Occipital lobe (tissue), 2 donors: ENCODE data around the gene DCAF8L1. TPM values are rescaled to one million over a fixed set of nuclear protein-coding genes. Genes with fewer than 3 reads are reported as not detected.
"Not testable (repeated sequence)": the region's sequence is repeated elsewhere in the genome, so short reads cannot be mapped to it uniquely, and the experiment has no call there.

Experiments
- DNase-seq: peaks from one replicate; lab custom pipeline; 2025; lab: John Stamatoyannopoulos, UW
- total RNA-seq: library from RNA; depleted of rRNA; stranded (reverse); fragments of >200 nt; gene quantifications from one replicate; pipeline ENCODE4 v1.2.3, GENCODE V29; 2014

The DCAF8L1 gene
- total RNA-seq: not detected

DNA sequence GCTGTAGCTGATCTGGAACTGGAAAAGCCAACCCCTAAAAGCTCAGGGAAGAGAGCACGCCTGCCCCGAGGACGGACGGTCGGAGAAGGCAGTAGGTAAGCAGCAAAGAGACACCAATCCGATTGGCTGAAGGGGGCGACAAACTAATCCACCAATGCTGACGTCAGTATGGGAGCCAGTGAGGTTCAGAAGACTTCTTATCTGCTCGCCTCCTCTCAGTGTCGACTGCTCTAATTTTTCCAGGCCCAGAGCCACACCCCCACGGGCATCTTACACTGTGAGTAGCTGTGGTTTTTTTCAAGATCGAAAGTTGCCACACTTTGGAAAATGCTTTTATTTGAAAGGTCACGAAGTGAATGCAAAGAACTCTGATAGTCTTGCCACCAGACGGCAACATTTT is at the start of gene DCAF8L1:
Gene DCAF8L1, minus strand, starts transcription at position 101 of the 400 bp plus-strand sequence. CDS start 115 bp downstream, outside the sequence.
- no peak for DNase-seq

- DNase-seq: no peak
Measured at GRCh38 chrX:28022371-28022770, 41.1 kb upstream of the DCAF8L1 start.

DNA sequence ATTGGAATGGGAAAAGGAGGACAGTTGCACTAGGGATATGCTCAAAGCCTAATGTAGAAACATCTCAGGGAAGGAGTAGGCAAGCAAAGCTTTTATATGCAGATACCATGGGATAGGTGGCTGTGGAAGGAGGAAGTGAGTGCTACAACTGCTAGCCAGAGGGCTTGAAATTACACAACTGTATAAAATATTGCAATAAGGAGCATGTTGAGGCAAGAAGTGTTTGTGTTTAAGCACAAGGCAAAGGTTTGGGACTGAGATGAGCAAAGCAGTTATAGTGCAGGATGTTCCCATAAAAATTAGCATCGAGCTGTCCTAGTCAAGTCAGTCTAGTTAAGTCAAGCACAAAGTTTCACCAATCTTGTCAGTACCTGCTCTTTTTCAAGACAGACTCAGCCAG is 35.6 kb upstream of the DCAF8L1 start:
- no peak for DNase-seq

- DNase-seq: no peak
Measured at GRCh38 chrX:28015993-28016392, 34.7 kb upstream of the DCAF8L1 start.

DNA sequence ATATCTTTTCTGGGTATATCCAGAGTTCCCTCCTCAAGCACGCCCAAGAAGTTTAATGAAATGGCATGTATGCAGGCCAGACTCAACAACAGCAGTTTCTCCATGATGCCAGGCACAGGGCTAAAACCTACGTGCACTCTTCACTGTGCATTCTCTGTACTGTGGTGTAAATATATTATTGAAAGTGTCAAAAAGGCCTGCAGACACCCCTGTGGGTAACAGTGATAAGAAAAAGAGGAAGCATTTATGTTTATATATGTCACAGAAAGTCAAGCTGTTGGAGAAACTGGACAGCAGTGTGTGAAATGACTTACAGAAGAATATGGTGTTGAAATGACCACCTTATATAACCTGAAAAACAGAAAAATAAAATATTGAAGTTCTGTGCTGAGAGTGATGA is 29.6 kb upstream of the DCAF8L1 start:
- DNase-seq: no peak

DNA sequence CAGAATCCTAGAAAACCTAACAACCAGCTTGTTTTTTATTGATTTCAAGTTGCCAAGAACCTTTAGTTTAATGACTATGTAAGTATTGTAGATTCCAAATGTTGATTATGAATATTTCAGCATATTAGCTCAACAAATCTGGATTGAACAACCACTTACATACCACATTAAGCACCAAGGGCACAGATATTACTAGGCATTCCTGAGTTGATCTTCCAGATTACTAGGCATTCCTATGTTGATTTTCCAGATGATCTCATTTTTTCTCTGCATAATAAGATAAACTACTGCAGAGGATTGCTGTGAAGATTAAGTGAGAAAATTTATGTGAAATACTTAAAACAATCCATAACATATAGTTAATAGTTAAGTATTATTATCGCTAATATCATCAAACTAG is 17.4 kb upstream of the DCAF8L1 start:
- DNase-seq: no peak

DNA sequence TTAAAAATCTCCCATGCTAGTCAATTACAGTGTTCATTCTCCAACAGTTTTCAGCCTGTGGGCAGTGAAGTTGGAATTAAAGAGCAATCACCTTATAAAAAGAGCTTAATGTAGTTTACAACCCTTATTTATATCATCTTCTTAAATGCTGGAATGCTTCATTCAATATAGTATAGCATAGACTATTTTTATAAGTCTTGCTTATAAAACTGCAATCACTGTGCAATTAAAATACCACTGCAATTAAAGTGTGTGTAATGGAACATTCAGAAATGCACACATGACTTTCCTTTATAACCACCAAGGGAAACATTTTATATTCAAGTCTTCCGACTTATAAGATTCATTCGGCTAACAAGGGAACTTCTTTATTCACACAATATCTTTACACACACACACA is 16.4 kb upstream of the DCAF8L1 start:
- DNase-seq: no peak

DNA sequence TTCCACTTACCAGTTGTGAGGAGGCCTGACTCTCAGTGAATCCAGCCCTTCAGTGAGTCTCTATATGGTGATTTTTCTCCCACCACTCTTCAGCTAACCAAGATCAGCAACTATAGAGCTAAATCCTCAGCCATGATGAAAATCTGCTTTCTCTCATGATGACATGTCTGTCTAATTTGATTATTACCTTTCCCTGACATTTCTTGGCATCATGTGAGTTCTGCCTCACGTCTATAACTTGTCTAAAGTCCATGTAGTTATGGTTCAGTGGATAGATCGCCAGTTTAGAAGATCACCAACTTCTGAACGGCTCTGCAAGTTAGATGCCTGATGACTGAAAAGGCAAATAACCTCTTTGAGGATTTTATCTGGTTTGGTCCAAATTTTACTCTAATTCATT is 14.9 kb upstream of the DCAF8L1 start:
- no peak for DNase-seq

GRCh38 chrX:27995611-27996010 is 14.4 kb upstream of the DCAF8L1 start:
- no peak for DNase-seq

DNA sequence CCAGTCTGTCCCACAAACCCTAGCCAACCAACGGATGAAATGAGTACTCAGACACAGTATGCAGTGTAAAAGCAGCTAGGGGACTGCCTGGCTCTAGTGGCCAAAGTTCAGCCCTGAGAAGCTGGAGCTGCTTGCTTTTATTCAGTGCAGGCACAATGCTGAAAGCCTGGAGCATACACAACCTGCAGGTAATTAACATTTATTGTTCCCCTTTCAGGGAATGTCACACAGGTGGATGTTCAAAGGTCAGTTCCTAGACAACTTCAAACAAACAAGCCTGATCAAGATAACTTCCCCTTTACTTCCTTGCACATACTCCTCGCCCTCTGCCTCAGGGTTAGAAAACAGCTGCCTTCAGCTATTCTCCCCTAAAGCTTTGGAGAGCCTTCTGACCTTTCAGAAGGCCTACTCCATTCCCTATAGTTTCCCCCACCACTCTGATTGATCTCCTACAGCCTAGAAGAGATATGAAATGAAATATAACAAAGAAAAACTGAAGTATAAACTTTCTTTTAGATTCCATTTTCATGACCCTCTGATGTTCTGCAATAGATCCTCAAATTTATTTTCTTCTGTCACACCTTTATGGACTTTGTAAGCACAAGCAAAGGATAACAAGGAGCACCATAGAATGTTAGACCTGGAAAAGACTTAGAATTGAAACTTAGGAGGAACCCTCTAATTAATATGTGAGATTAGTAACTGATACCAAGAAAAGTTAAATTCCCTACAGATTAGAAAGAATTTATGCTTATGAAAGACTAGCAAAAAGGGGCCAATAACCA is 6.8 kb upstream of the DCAF8L1 start:
- DNase-seq: no peak

DNA sequence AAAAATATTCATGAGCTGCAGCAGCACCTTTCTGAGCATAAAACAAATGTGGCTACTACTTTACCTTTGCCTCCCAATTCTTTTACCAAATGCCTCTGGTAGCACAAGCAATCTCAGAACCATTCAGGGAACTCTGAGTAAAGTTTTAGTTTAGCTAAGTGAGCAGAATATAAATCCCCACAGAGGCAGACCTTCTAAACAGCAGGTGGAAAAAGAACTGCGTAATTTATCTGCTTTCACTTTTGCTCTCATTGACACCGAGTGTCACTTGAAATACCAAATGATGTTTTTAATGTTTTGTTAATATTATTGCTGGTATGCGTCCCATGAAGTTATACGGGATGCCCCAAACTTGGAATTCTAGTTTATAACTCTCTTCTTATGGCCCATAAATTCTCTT is 4.3 kb downstream of the DCAF8L1 start:
- not testable (repeated sequence) for DNase-seq

DNA sequence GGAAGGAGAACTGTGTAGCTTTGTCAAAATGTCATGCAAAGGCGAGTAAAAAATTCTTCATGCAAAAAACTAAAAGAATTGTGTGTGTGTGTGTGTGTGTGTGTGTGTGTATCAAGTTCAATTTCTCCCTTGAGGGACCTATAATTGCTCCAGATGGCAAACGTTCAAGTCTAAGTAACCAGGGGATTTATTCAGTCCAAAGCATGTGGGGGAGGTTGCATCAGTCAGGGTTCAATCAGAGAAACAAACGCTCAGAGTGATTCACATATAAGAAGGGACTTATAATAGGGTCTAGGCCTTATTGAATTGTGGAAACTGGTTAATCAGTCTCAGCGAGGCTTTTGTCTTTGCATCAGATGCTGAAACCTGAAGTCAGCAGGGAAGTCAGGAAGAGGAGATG is 5.0 kb downstream of the DCAF8L1 start:
- no peak for DNase-seq

- DNase-seq: no peak
Measured at GRCh38 chrX:27968878-27969277, 12.4 kb downstream of the DCAF8L1 start.

- DNase-seq: no peak
Measured at GRCh38 chrX:27968352-27968751, 12.9 kb downstream of the DCAF8L1 start.

DNA sequence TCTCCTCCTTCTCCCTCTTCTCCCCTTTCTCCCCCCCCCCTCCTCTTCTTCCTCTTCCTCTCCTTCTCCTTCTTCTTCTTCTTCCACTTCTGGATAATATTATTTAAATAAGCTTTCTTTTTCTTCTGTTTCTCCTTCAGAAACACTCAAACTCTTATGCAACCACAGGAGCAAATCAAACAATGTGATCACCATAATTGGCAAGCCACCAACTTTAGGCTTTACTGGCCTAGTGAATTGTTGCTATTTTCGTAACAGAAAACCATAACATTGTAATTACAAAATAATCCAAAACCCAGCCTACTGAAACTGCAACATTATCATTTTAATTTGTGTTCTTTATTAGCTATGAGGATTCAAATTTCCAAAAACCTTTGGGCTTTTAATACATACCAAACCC is 14.3 kb downstream of the DCAF8L1 start:
- no peak for DNase-seq

- no peak for DNase-seq
Measured at GRCh38 chrX:27966492-27966891, 14.8 kb downstream of the DCAF8L1 start.

DNA sequence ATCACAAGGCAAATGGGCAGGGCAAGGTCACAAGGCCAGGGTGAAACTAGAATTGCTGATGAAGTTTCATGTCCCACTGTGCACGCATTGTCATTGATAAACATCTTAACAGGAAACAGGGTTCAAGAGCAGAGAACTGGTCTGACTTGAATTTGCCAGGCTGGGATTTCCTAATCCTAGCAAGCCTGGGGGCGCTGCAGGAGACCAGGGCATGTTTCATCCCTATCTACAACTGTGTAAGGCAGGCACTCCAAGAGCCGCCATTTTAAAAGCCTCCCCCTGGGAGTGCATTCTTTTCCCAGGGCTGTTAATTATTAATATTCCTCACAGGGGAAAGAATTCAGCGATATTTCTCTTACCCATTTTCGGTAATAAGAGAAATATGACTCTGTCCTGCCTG is 15.9 kb downstream of the DCAF8L1 start:
- DNase-seq: not testable (repeated sequence)

- DNase-seq: no peak
Measured at GRCh38 chrX:27964432-27964831, 16.8 kb downstream of the DCAF8L1 start.

DNA sequence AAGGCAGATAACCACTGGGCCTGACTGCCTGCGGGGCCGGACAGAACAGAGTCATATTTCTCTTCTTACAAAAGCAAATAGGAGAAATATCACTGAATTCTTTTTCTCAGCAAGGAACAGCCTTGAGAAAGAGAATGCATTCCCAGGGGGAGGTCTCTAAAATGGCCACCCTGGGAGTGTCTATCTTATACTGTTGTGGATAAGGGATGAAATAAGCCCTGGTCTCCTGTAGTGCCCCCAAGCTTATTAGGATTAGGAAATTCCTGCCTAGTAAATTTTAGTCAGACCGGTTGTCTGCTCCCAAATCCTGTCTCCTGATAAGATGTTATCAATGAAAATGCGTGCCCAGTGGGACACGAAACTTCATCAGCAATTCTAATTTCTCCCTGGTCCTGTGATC is 20.8 kb downstream of the DCAF8L1 start:
- not testable (repeated sequence) for DNase-seq

DNA sequence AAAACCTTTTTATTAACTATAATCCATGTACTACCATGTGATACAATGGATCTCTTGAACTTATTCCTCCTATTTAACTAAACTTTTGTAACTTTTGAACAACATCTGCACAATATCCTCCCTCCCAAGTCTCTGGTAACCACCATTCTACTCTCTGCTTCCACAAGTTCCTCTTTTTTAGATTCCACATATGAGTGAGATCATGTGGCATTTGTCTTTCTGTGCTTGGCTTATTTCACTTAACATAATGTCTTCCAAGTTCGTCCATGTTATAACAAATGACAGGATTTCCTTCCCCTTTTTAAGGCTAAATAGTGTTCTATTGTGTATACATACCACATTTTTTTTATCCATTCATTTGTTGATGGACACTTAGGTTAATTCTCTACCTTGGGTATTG is 28.1 kb downstream of the DCAF8L1 start:
- DNase-seq: no peak

DNA sequence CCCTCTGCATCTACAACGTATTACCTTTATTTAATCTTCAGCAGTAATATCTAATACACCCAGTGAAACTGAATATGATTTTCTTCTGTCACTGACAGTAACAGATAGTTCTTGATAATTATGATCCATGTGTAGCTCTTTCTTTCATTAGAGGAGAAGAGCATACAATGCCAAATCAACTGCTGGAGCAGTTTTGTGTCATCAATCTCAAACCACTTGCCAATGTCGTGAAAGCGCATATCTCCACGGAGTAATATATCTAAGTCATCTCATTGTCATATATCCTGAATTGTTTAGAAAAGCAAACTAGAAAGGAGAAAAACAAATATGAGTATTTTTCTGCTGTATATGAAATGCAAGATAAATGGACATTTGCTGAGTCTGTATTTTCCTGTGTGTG is 47.9 kb downstream of the DCAF8L1 start:
- no peak for DNase-seq
